Heart right ventricle (tissue), 16 donors: ENCODE results near the gene CFH. TPM values are rescaled to one million over a fixed set of nuclear protein-coding genes. Genes with fewer than 3 reads are reported as not detected.

Experiments used
- ATAC-seq, 8 donors: fragments of 200-7000 bp; cut with Tn5 transposase; one replicate each; pipeline ENCODE4 v1.9.1; 2020; ENCODE audit warnings: mild to moderate bottlenecking in 8 of 8, moderate library complexity in 8 of 8, moderate number of reproducible peaks in 1 of 8
- DNase-seq, 2 donors: peaks; one replicate each; pipeline ENCODE4 v3.0.0-alpha.2; 2020
- H3K27ac ChIP-seq, 10 donors: fragments of 200-600 bp; sonication (generic) in 2 of 10; one replicate each; pipeline versions ENCODE4 v1.5.0 to v1.8.0; 2020 to 2022; ENCODE audit warnings: mild to moderate bottlenecking in 3 of 10
- H3K27me3 ChIP-seq, 7 donors: fragments of 200-600 bp; one replicate each; pipeline ENCODE4 v1.8.0; 2021 to 2022; ENCODE audit warnings: mild to moderate bottlenecking in 2 of 7
- H3K36me3 ChIP-seq, 9 donors: fragments of 200-600 bp; sonication (generic) in 1 of 9; one replicate each; pipeline versions ENCODE4 v1.5.0 to v1.8.0; 2020 to 2022; ENCODE audit warnings: mild to moderate bottlenecking in 2 of 9
- H3K4me1 ChIP-seq, 9 donors: fragments of 200-600 bp; sonication (generic) in 1 of 9; one replicate each; pipeline versions ENCODE4 v1.5.0 to v1.8.0; 2020 to 2022; ENCODE audit warnings: mild to moderate bottlenecking in 4 of 9
- H3K4me3 ChIP-seq, 10 donors: fragments of 200-600 bp; sonication (generic) in 2 of 10; one replicate each; pipeline versions ENCODE4 v1.5.0 to v1.8.0; 2020 to 2022; ENCODE audit warnings: mild to moderate bottlenecking in 7 of 10, moderate library complexity in 2 of 10
- H3K9me3 ChIP-seq, 11 donors: fragments of 200-600 bp in 10 of 11; sonication (generic) in 2 of 11; one replicate each; pipeline versions ENCODE4 v1.5.0 to v1.8.0; 2013 to 2022; ENCODE audit warnings: mild to moderate bottlenecking in 2 of 11, control low read depth in 1 of 11, moderate library complexity in 1 of 11
- WGBS, 2 donors: extraction: QIAGEN DNeasy Blood & Tissue Kit; methylation state at CpG; one replicate each; pipeline ENCODE4 v1.1.7; 2013; ENCODE audit warnings: inconsistent platforms in 1 of 2; 5-methylcytosine and 5-hydroxymethylcytosine counted together
- intact Hi-C, 10 donors: fragments of 100-400 bp; cut with DNase I; formaldehyde crosslinking; loops; one replicate each; pipeline versions ENCODE4 v1.11.1 to v1.14.2; 2022
- polyA plus RNA-seq, 2 donors: library from polyadenylated mRNA; stranded (reverse); fragments of 200-250 nt; gene quantifications; one replicate each; pipeline ENCODE4 v1.2.3, GENCODE V29; 2013
- total RNA-seq, 10 donors: library from RNA; stranded (reverse); fragmentation: NEBNext Ultra II Directional in 3 of 10; extraction: Animal tissue kit (Norgen Biotek cat#: 25700) in 3 of 10; gene quantifications; one replicate each; pipeline versions ENCODE4 v1.2.1 to v1.2.4, GENCODE V29; 2021 to 2023
- TF ChIP-seq, protein P1 (sequence below), 9 donors: fragments of 200-600 bp; sonication (generic) in 2 of 9; IDR thresholded peaks; one replicate each; pipeline versions ENCODE4 v1.5.0 to v1.8.0; 2021 to 2022; ENCODE audit warnings: antibody characterized with exemption in 9 of 9, mild to moderate bottlenecking in 5 of 9, moderate library complexity in 1 of 9
- donor health status: Arrhythmogenic right ventricular cardiomyopathy.
- donor health status: ischemic (EF 13 %, LVEDD 7.1; RV severe dilation, severe dysfunction).
- donor health status: healthy with polysubstance abuse.
- donor health status: DM: no; HTN: yes; CAD: no.
- donor health status: DM: no; HTN: no; CAD: no.
- donor health status: ischemic (EF 25% LVEDD 6.9; RV normal size, moderate dysfunction).
- donor health status: ischemic (EF 25% LVEDD 5.7; RV mildly dilated, moderate dysfunction).
- donor health status: healthy.
- donor health status: DM: yes; HTN: yes; CAD: no.
- donor health status: Ischemic cardiomyopathy.
- donor health status: ischemic (EF 35%, LVEDD 5.7; RV mildly dilated, moderate dysfunction).
- donor health status: nonischemic (EF 11% LVEDD 7.7; RV severe dilation, severe dysfunction).
- donor health status: DM: yes; HTN: yes; CAD: no.
- donor health status: PGD.
- donor health status: ischemic (EF 29% LVEDD 5.4; RV normal size, mild dysfunction).
- donor health status: nonischemic (EF 23%, LVEDD 6.1; RV moderate dilation, normal function).

The CFH gene
- total and polyA plus RNA-seq, 12 donors: 12.7 to 50.5 (median 28.5) TPM

- H3K27ac ChIP-seq: no peak overlapping the region
- 80 to 83% methylated on average over 3 of the region's 3 CpGs for WGBS, 2 donors
These were observed 8.4 kb downstream of the CFH start for GRCh38 chr1:196660272-196660671.

DNA sequence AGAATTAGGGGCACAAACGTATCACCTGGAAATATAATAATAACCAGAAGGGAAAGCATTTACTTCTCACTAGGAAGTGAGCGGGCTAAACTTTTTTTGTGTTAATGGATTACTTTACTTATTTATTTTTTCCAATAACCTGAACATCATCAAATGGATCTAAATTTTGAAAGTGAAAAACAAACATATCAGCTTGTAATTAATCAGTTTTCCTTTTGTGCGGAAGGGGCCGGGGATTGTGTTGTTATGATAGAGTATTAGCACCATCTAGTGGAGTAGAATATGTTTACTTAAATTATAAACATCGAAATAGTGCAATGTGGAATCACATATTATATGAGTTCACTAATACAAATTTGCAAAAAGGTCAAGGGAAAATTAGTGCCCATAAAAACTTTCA is 9.0 kb downstream of the CFH start:
- 11 to 12% methylated on average over 5 of the region's 5 CpGs for WGBS, 2 donors
- ATAC-seq (peak in 7 of 8 donors; percentile 51 to 82 (median 72)), DNase-seq (no peak)
- Histone ChIP-seq H3K27me3 (no peaks in the 10 kb centered on the region), H3K27ac (no peak overlapping the region), H3K36me3 (no peaks in the 10 kb centered on the region), H3K4me1 (peaks cover 0 to 16% (median 0%) of the 10 kb centered on the region in 9 donors), H3K4me3 (peak overlapping the region in 7 of 10 donors; percentile 3 to 42 (median 28)), H3K9me3 (no peaks in the 10 kb centered on the region)
- intact Hi-C loops: loop anchor here in 9 of 10 donors (2.0 to 10.0 kb wide), 8 partner anchors 304 to 516 kb away; no protein-coding TSS in a partner anchor
- TF ChIP-seq, protein P1, sequence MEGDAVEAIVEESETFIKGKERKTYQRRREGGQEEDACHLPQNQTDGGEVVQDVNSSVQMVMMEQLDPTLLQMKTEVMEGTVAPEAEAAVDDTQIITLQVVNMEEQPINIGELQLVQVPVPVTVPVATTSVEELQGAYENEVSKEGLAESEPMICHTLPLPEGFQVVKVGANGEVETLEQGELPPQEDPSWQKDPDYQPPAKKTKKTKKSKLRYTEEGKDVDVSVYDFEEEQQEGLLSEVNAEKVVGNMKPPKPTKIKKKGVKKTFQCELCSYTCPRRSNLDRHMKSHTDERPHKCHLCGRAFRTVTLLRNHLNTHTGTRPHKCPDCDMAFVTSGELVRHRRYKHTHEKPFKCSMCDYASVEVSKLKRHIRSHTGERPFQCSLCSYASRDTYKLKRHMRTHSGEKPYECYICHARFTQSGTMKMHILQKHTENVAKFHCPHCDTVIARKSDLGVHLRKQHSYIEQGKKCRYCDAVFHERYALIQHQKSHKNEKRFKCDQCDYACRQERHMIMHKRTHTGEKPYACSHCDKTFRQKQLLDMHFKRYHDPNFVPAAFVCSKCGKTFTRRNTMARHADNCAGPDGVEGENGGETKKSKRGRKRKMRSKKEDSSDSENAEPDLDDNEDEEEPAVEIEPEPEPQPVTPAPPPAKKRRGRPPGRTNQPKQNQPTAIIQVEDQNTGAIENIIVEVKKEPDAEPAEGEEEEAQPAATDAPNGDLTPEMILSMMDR (IDR thresholded peaks at IDR 0.05): peak; percentile 25 to 78 (median 55)

More at GRCh38 chr1:196660272-196660671, 8.4 kb downstream of the CFH start:
- no peak for ATAC-seq
- Histone ChIP-seq H3K4me3 (peak overlapping the region in 4 of 10 donors; percentile 28 to 42 (median 35)), H3K27me3 (no peaks in the 10 kb centered on the region), H3K36me3 (no peaks in the 10 kb centered on the region), H3K4me1 (peaks cover 0 to 16% (median 0%) of the 10 kb centered on the region in 9 donors), H3K9me3 (no peaks in the 10 kb centered on the region)
- intact Hi-C loops: loop anchor here in 9 of 10 donors (2.0 to 10.0 kb wide), 8 partner anchors 303 to 515 kb away; no protein-coding TSS in a partner anchor
- TF ChIP-seq, protein P1 (IDR thresholded peaks at IDR 0.05): no peak
- no peak for DNase-seq

GRCh38 chr1:196661345-196661744 is 9.5 kb downstream of the CFH start:
- no peak for DNase-seq
- ATAC-seq: no peak
- Histone ChIP-seq H3K4me1 (peaks cover 0 to 16% (median 0%) of the 10 kb centered on the region in 9 donors), H3K27me3 (no peaks in the 10 kb centered on the region), H3K9me3 (peaks cover 0 to 5% (median 0%) of the 10 kb centered on the region in 11 donors), H3K36me3 (no peaks in the 10 kb centered on the region), H3K4me3 (peak overlapping the region in 1 of 10 donors; percentile 34), H3K27ac (no peak overlapping the region)
- TF ChIP-seq, protein P1 (IDR thresholded peaks at IDR 0.05): no peak
- intact Hi-C loops: loop anchor here in 9 of 10 donors (2.0 to 10.0 kb wide), 8 partner anchors 304 to 517 kb away; no protein-coding TSS in a partner anchor
- WGBS, 2 donors: 0% methylated on average over 1 of the region's 1 CpG

DNA sequence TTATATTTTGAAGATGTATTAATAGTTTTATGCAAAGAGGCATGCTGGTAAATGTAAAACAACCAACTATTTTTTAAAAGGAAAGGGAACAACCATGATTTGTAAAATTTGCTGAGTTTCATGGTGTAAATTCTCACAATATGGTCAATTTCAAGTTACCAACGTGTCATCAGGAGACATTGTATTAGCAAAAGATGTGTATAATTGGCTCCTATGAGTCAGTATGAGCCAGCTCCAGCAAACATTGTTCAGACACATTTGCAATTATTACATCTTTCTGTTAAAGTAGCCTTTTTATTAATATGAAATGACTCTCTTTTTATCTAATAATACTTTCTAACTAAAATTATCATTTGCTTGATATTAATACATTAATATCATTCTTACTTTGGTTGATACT is 15.3 kb downstream of the CFH start:
- intact Hi-C loops: loop anchor here in 2 of 10 donors (10.0 kb wide), 2 partner anchors 312 to 522 kb away; no protein-coding TSS in a partner anchor
- no peaks in the 10 kb centered on the region for H3K4me1 ChIP-seq

More for the DNA sequence above, 15.3 kb downstream of the CFH start:
- WGBS, 2 donors: 79 to 85% methylated on average over 1 of the region's 1 CpG
- H3K36me3 ChIP-seq: no peaks in the 10 kb centered on the region
- DNase-seq (no peak), ATAC-seq (no peak)
- no peaks in the 10 kb centered on the region for H3K27me3 ChIP-seq
- H3K4me3 ChIP-seq: no peak overlapping the region
- no peak overlapping the region for H3K27ac ChIP-seq
- TF ChIP-seq, protein P1 (IDR thresholded peaks at IDR 0.05): no peak
- peaks cover 0 to 33% (median 15%) of the 10 kb centered on the region in 11 donors for H3K9me3 ChIP-seq
